ENCODE results near the gene PRIMA1.

Gene PRIMA1

GRCh38 chr14:93753647-93754046, 34.6 kb downstream of the PRIMA1 start:
- DNase-seq (ENCODE audit: low read depth) = no peak

GRCh38 chr14:93752980-93753561, 35.2 kb downstream of the PRIMA1 start:
- DNase-seq (ENCODE audit: low read depth) = no peak

- DNase-seq (ENCODE audit: low read depth) = no peak
Observed at GRCh38 chr14:93751946-93752655, 36.2 kb downstream of the PRIMA1 start.

GRCh38 chr14:93749076-93749420, 39.2 kb downstream of the PRIMA1 start:
- no peak for DNase-seq (ENCODE audit: low read depth)

- no peak for DNase-seq (ENCODE audit: low read depth)
Observed at GRCh38 chr14:93748208-93749075, 39.8 kb downstream of the PRIMA1 start.

GRCh38 chr14:93747560-93747959, 40.7 kb downstream of the PRIMA1 start:
- no peak for DNase-seq (ENCODE audit: low read depth)

- DNase-seq (ENCODE audit: low read depth) = no peak
Observed at GRCh38 chr14:93747102-93747501, 41.2 kb downstream of the PRIMA1 start.

GRCh38 chr14:93745603-93746273, 42.5 kb downstream of the PRIMA1 start:
- no peak for DNase-seq (ENCODE audit: low read depth)

- no peak for DNase-seq (ENCODE audit: low read depth)
Observed at GRCh38 chr14:93744876-93745275, 43.4 kb downstream of the PRIMA1 start.

GRCh38 chr14:93744176-93744575, 44.1 kb downstream of the PRIMA1 start:
- no peak for DNase-seq (ENCODE audit: low read depth)

GRCh38 chr14:93743270-93744060, 44.8 kb downstream of the PRIMA1 start:
- no peak for DNase-seq (ENCODE audit: low read depth)

- no peak for DNase-seq (ENCODE audit: low read depth)
Observed at GRCh38 chr14:93742761-93743160, 45.5 kb downstream of the PRIMA1 start.

- no peak for DNase-seq (ENCODE audit: low read depth)
Observed at GRCh38 chr14:93741556-93742230, 46.6 kb downstream of the PRIMA1 start.

GRCh38 chr14:93737634-93738033, 50.7 kb downstream of the PRIMA1 start:
- DNase-seq (ENCODE audit: low read depth) = no peak

- DNase-seq (ENCODE audit: low read depth) = no peak
Observed at GRCh38 chr14:93736378-93737014, 51.8 kb downstream of the PRIMA1 start.

GRCh38 chr14:93735206-93735605, 53.1 kb downstream of the PRIMA1 start:
- DNase-seq (ENCODE audit: low read depth) = no peak

GRCh38 chr14:93734086-93734822, 54.0 kb downstream of the PRIMA1 start:
- no peak for DNase-seq (ENCODE audit: low read depth)

GRCh38 chr14:93733631-93734030, 54.7 kb downstream of the PRIMA1 start:
- DNase-seq (ENCODE audit: low read depth) = no peak

GRCh38 chr14:93733231-93733630, 55.1 kb downstream of the PRIMA1 start:
- DNase-seq (ENCODE audit: low read depth) = no peak

- DNase-seq (ENCODE audit: low read depth) = no peak
Observed at GRCh38 chr14:93732524-93732923, 55.8 kb downstream of the PRIMA1 start.
